Stimulated activated CD4-positive, alpha-beta T cell treated with anti-CD3 and anti-CD28 coated beads, Interleukin-15, amount 100 ng/mL, for 48 hours (primary cell): Measurements from ENCODE around the gene C5orf15.
"Not testable (repeated sequence)": the region's sequence is repeated elsewhere in the genome, so short reads cannot be mapped to it uniquely, and the experiment has no call there.

Source experiments
- DNase-seq, 2 donors: peaks; one replicate each; pipeline ENCODE4 v3.0.0-alpha.2; 2020; ENCODE audit warnings: low read depth in 2 of 2

Gene C5orf15

DNA sequence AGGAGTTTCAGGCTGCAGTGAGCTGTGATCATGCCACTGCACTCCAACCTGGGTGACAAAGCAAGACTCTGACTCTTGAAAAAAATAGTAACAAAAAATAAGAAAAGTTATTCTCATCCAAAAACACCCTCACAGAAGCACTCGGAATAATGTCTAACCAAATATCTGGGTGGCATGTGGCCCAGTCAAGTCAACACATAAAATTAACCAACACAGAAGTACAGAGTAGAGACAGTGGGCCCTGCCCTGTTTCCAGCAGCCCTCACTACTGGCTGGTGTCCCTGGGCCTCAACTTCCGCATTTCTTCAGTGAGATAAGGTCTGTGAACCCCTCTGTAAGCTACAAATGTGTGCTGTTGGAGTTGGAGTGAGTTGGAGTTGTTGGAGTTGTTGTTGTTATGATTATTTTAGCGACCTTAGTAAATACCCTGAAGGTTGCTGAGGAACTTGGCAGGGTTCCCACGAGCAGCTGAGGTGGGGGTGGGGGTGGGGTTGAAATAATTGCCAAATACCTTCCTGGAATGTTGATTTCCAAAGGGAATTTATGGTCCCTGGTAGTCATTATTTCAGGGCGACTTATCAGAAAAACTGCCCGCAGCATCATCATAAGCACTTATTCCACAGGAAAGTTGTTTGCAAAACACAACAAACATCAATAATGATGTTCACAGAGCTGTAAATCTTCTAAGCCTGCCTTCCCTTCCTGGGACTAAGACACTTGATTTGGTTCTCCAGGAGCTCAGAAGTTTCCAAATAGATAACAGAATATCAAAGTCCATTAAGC, 30.2 kb downstream of the C5orf15 start:
- no peak for DNase-seq

DNA sequence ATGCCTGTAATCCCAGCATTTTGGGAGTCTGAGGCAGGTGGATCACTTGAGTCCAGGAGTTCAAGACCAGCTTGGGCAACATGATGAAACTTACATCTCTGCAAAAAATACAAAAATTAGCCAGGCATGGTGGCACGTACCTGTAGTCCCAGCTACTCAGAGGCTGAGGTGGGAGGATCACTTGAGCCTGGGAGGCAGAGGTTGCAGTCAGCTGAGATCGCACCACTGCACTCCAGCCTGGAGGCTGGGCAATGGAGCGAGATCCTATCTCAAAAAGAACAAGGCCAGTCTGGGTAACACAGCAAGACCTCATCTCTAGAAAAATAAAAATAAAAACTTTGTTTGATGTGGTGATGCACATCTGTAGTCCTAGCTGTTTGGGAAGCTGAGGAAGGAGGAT, 30.8 kb downstream of the C5orf15 start:
- not testable (repeated sequence) for DNase-seq

DNA sequence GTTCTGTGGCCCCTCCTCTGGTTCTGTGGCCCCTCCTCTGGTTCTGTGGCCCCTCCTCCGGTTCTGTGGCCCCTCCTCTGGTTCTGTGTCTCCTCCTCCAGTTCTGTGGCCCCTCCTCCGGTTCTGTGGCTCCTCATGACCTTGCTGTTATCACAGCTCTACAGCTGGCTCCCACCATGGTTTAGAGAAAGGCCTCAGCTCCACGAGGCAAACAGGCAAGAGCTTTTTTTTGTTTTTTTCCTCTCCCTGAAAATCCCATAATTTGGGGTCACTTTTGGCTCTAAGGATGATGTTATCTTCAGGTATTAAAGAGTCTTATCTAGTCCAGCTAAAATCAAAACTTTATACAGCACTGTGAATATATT, 31.8 kb downstream of the C5orf15 start:
- no peak for DNase-seq

DNA sequence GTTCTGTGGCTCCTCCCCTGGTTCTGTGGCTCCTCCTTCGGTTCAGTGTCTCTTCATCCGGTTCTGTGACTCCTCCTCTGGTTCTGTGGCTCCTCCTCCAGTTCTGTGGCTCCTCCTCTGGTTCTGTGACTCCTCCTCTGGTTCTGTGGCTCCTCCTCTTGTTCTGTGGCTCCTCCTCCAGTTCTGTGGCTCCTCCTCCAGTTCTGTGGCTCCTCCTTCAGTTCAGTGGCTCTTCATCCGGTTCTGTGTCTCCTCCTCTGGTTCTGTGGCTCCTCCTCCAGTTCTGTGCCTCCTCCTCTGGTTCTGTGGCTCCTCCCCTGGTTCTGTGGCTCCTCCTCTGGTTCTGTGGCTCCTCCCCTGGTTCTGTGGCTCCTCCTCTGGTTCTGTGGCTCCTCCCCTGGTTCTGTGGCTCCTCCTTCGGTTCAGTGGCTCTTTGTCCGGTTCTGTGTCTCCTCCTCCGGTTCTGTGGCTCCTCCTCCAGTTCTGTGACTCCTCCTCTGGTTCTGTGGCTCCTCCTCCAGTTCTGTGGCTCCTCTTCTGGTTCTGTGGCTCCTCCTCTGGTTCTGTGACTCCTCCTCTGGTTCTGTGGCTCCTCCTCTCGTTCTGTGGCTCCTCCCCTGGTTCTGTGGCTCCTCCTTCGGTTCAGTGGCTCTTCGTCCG, 32.3 kb downstream of the C5orf15 start:
- not testable (repeated sequence) for DNase-seq

DNA sequence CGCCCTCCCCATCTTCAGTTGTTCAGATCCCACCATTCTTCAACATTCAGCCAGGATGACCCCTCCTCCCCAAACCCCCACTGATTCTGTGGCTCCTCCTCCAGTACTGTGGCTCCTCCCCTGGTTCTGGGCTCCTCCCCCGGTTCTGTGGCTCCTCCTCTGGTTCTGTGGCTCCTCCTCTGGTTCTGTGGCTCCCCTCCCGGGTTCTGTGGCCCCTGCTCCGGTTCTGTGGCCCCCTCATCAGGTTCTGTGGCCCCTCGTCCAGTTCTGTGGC, 32.8 kb downstream of the C5orf15 start:
- DNase-seq, result no peak

DNA sequence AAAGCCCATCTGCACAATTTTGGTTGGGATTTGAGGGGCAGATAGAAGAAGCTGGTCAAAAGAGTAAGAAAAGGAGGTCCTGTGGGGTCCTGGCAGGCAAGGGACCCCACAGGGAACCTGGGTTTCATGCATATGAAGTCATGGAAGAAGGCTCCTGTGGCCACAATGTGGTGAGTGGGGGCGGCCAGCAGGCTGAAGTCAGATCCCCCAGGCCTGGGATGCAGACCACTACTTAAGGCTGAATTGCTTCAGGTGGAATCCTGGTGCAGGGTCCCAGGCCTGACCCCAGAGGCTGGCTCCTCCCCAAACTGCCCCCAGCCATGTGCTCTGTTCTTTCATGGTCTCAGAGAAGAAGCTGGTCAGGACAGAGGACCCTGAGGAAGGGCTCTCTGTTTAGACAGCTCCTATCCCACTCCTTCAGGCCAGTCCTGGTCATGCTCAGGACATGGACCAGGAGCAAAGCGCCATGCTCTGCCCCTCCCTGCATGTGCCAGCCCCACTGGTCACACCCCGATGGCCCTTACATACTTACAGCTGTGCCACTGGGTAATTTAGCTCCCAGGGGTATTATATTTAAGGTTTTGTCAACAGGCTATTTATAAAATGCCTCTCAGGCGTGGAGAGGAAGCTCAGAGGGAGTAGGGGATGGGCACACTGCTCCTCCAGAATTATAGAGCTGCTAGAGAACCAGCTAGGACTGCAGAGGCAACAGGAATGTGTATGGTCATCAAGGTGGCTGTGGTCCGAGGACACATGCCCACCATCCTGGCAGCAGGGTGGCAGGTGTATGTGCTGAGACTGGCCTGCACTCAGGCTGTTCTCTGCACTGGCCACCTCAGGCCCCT, 33.4 kb downstream of the C5orf15 start:
- DNase-seq, result no peak

DNA sequence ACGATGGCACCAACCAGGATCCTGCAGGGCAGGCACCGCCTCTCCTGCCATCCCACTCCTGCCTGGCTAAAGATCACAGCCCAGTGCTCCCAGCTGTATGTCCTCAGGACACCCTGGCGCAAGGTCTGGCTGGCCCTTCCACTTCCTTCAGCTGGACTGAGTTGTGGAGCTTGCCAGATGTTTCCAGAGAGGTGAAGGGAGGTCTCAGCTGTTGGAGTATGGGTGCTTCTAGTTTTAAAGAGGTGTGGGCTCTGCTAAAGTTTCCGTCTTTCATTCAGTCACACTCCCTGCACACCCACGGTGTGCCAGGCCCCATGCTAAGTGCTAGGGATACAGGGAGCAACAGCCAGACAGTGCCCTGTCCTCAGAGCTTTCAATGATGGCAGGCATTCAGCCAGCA, 34.1 kb downstream of the C5orf15 start:
- DNase-seq, result no peak

DNA sequence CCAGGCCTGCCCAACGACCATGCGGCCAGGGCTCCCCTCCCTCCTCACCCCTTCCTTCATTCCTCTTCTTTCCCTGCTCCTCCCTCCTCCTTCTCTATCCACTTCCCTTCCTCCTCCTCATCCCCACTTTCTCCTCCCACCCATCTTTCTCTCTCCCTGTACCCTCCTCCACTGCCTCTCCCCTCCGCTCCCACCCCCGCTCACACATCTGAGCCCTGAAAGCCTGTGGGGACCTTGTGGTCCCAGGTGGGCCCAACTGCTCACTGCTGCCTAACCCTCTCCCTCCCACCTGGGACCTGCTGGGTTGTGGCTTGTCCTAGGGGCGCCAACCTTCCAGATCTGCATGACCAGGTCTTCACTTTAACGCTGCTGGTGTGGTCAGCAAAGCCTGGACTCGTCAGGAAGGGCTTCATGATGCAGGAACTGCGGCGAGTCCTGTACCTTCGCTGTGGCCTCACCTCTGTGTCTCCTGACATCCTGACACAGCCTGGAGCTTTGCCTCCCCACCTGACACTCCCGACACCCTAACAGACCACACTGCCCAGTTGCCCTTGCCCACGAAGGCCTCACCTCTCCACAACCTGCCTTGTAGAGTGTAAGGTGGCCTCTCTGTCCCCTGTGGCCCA, 34.6 kb downstream of the C5orf15 start:
- no peak for DNase-seq

DNA sequence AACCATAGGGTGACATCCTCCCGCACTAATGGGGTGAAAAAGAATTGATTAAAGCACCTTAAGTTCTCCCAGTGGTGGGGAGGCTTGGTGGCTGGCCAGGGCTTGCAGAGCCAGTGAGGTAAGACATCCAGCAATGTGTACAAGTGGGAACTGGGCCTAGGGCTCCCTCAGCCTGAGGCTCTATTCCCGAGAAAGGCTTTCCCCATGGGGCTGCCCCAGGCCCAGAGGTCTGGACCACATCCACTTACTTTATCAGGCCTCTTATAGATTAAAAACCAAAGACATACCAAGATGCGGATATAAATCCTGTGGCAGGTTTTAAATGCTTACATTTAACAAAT, 35.3 kb downstream of the C5orf15 start:
- DNase-seq, result no peak

DNA sequence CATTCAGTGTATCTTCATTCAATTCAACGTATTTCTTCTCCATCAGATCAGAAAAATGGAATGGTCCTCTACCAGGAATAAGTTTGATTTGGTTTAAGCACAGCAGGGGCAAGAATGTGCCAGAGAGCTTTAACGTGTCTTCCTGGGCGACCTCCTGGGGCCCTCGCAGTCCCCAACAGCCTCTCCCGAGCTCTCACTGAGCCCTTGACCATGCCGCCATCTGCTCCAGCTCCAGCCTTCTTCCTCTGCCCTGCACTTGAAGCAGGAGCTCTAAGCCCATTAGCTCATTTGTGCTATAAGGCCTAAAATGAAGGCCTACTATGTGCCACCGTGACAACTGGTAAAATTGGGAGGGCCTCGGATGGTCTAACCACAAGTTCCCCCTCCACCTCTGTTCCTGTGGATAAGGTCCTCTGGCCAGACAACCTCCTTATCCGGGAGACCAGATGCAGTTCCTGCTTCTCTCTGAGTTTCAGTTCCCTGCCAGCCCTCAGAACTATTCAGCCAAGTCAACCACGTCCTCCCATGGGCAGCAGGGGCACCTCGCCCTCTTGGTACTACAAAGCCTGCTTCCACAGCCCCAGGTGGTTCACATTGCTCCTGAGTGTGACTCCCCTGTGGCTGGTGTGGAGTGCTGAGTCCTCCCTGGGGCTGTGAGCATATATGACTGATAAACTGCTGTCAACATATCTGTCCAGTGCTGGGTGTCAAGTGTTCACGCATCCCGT, 35.8 kb downstream of the C5orf15 start:
- no peak for DNase-seq

DNA sequence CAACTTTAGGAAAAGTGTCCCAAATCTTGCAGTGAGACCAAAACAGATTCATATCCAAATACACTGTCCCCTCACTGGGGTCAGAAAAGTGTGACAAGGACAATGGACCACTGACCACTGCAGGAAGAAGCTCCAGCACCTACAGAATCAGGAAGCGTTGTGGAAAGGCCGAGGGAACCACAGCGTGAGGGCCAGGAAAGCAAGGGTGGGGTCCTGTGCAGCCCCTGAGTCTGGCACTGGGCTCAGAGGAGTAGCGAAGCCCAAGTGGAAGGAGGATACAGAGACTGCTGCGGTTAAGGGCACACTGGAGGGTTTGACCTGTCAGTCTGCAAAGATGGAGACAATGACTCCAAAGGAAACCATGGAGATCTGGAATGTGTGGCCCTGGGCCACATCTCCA, 36.9 kb downstream of the C5orf15 start:
- no peak for DNase-seq

DNA sequence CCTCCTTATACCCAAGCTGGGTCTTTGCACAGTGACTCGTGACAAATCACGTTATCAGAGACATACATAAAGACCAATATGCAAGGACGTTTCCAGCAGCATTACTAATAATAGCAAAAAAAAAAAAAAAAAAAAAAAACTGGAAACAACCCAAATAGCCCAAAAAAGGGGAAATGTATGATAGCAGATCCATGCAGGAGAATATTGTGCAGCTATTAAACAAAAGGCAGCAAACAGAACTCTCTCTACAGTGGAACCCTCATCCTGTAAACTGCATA, 37.7 kb downstream of the C5orf15 start:
- DNase-seq, result no peak

DNA sequence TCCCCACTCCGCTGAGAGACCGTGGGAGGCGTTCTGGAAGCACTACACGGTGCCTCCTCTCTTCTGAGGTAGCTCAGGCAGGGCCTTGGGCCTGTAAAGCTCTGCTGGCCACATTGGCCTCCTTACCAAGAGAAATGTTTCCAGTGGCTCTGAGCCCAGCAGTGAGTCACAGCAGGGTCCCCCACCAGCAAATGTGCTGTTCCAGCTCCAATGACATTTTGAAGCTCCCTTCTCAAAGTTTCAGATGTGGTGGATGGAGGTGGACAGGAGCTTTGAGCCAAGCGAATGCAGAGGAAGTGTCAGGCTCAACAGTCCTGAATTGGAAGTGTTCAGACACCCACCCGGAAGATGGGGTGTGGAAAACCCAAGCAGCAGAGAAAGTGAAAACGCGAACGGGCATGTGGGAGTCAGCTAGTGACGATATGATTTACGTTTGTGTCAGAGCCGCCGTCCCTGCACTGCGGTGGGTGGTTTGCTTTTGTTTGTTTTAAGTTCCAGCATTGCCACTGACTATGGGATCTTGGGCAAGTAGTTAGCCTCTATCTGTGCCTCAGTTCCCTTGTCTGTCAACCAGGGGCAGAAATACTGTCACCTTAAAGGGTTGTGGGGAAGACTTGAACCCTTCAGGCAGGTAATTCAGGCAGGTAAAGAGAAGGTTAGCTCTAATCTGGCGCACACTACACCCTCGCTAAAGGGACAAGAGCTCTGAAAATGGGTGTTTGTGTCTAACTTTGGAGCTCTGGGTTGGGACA, 38.2 kb downstream of the C5orf15 start:
- peak; percentile 65 to 77 for DNase-seq

DNA sequence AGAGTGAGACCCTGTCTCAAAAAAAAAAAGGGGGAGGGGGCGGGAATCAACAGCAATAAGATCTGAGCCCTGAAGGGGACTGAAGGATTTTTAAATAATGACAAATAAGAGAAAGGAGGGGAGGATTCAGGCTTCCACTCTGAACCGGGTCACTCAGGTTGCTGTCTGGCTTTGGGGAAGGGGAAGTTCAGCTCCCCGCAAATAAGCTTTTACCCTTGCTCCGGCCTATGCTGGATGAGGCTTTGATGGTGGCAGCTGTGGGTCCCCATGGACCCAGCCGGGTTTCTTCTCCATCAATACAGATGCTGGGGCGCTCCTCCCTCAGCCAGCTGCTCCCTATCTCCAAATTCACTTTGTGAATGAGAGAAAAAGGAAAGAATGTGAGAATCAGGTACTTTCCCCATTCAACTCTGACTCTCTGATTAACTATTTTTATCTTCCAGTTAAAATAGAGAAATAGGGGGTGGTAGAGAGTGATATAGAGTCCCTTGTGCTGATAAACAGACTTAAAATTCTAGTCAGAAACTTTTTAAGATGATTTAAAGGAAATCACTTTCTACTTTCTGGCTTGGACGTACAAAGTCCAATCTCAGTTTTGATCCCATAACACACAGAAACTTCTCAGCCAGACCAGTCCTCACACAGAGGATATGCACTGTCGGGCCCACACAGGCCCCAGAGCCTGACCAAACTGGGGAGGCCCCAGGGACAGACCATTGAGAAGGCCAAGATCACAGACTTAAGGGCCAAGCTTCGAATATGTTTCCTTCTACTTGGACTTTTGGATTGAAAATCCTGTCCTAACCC, 39.6 kb downstream of the C5orf15 start:
- DNase-seq, result no peak

DNA sequence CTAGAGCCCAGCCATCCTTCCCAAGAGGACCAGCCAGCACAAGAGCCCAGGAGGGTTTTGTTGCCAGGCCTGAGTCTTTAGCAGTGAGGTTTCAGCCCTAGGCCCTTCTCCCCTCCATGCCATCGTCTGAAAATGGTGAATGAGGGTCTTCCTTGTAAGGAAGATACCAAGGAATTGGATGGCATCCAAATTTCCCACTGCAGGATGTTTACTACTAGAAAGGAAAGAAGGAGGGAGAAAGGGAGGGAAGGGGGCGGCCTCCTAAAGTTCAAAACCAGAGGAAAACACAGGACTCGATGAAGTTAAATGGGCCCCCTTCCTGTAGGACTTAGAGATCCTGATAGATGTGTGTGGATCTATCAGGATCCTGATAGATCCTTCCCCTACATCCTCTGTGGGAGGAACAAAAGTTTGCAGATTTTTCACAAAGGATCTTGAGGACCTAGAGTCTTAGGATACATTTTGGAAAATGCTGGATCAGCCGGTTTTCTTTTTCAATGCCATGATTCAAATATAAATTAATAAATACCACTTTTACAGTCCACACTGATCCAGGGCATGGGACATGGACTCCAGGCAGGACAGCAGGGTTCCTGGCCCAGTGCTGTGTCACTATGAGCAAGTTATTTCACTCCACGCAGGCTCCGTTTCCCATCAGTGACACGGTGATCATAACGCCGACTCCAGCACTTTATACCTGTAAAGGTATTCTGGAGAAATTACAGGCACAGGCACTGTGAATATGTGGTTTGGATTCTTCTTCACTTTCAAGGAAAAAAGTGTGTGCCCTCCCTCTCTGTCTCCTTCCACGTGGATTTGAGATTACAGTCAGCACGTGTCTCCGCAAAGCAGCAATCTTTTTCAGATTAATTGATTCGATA, 40.9 kb downstream of the C5orf15 start:
- DNase-seq, result no peak

DNA sequence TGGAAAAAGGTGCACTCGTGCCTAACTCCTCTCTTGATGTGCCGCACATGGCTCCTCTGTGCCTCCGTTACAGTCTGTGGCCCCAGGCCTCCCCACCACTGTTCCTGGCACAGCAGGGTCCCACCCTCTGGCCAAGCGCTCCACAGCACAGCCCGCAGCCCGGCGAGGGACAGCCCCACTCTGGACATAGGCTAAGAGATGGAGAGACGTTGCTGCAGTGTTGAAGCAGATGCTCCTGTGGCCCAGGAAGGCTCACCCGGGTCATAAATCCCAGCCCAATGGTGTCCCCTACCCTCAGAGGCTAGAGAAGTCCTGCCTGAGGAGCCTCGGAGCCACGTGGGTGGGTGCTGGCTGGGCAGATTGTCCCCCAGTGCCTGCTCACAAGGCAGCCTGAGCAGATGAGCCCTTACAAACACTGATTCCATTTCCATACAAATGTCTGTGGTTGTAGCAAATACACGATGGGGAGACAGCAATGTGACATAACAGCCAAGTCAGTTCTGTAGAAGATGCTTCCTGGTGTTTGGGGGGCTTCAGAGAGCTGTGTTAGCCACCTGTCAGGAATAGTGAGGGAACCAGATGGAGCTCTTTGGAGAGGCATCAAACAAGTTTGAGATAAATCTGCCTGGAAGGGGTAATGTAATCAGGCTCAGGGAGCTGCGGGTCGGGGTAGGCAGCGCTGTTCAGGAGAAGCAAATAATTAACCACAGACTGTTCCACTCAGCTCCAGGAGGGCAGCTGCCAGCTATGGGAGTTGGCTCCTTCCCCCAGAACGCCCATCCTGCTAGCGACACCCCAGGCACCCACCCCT, 41.7 kb downstream of the C5orf15 start:
- DNase-seq, result no peak

DNA sequence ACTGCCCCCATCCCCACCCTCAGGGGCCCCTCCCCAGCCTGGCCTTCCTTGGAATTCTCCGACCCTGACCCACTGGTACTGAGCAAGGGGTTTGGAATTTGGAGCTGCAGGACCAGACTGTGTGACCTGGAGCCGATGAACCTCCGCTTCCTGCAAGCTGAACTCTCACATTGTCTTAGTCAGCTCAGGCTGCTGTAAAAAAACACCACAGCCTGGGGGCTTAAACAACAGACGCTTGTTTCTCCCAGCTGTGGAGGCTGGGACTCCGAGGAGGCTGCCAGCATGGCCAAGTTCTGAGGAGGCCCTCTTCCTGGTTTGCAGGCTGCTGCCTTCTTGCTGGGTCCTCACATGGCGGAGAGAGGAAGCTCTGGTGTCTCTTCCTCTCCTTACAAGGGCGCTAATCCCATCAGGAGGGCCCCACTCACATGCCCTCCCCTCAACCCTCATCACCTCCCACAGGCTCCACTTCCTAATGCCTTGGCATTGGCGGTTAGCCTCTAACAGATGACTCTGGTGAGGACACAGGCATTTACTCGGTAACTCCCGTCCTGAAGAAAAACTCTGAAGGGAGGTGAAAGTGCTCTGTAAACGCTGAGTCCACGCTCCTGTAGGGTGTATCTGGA, 42.4 kb downstream of the C5orf15 start:
- no peak for DNase-seq

DNA sequence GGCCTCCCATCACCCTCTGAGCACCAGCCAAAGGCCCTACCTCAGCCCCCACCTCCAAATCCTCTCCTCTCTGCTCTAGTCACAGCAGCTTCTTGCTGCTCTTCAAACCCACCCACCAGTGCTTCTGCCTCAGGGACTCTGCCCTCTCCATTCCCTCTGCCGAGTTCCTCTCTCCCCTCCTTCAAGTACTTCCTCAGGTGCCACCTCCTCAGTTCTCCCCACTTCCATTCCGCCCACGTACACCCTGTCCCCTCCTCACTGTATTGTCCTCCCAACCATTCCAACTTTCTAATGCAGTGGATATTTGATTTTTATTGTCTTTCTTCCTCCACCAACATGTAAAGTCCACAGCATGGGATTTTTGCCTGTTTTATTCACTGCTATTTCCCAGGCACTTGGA, 43.2 kb downstream of the C5orf15 start:
- DNase-seq, result no peak
